Measurements from ENCODE around the gene PRRC2B.
A peak's percentile ranks its signal among the peaks of the same experiment; 100 is the strongest.

Gene PRRC2B

DNA sequence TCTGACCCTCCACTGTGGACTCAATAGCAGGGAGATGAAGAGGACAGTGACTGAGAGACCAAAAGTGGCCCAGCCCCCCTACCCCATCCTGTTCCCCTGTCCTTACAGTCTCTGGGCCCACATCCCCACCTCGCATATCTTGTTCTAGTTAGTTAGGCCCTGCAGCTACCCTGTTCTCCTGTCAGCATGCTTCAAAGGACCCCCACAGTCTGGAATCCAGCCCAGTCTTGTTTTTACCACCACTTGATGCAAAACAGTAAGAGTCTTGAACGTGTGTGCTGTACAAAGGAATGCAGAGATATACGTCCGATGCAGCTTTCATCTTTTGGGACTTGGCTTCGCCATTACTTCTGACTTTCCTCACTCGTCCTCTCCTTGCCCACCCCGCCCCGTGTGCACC is 96.6 kb downstream of the PRRC2B start:
- in situ Hi-C loops (cut with HindIII; ENCODE audit: low sequenced_read_pairs), result no loop called here
- TF ChIP-seq, protein P1, sequence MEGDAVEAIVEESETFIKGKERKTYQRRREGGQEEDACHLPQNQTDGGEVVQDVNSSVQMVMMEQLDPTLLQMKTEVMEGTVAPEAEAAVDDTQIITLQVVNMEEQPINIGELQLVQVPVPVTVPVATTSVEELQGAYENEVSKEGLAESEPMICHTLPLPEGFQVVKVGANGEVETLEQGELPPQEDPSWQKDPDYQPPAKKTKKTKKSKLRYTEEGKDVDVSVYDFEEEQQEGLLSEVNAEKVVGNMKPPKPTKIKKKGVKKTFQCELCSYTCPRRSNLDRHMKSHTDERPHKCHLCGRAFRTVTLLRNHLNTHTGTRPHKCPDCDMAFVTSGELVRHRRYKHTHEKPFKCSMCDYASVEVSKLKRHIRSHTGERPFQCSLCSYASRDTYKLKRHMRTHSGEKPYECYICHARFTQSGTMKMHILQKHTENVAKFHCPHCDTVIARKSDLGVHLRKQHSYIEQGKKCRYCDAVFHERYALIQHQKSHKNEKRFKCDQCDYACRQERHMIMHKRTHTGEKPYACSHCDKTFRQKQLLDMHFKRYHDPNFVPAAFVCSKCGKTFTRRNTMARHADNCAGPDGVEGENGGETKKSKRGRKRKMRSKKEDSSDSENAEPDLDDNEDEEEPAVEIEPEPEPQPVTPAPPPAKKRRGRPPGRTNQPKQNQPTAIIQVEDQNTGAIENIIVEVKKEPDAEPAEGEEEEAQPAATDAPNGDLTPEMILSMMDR (IDR thresholded peaks at IDR 0.05; ENCODE audit: low read depth, low read length), result no peak
- DNase-seq (ENCODE audit: low read depth, low spot score), result peak; percentile 67
- H3K4me3 ChIP-seq (ENCODE audit: low read depth, low read length), result no peak overlapping the region

GRCh38 chr9:131491001-131491710 is 97.3 kb downstream of the PRRC2B start:
- TF ChIP-seq, protein P1 (IDR thresholded peaks at IDR 0.05; ENCODE audit: low read depth, low read length), result no peak

GRCh38 chr9:131492070-131492469 is 98.2 kb downstream of the PRRC2B start:
- TF ChIP-seq, protein P1 (IDR thresholded peaks at IDR 0.05; ENCODE audit: low read depth, low read length), result no peak
- DNase-seq (ENCODE audit: low read depth, low spot score), result no peak
- in situ Hi-C loops (cut with HindIII; ENCODE audit: low sequenced_read_pairs), result no loop called here
- H3K4me3 ChIP-seq (ENCODE audit: low read depth, low read length), result no peak overlapping the region

More at GRCh38 chr9:131491001-131491710, 97.3 kb downstream of the PRRC2B start:
- in situ Hi-C loops (cut with HindIII; ENCODE audit: low sequenced_read_pairs), result no loop called here
- no peak for DNase-seq (ENCODE audit: low read depth, low spot score)
- no peak overlapping the region for H3K4me3 ChIP-seq (ENCODE audit: low read depth, low read length)

DNA sequence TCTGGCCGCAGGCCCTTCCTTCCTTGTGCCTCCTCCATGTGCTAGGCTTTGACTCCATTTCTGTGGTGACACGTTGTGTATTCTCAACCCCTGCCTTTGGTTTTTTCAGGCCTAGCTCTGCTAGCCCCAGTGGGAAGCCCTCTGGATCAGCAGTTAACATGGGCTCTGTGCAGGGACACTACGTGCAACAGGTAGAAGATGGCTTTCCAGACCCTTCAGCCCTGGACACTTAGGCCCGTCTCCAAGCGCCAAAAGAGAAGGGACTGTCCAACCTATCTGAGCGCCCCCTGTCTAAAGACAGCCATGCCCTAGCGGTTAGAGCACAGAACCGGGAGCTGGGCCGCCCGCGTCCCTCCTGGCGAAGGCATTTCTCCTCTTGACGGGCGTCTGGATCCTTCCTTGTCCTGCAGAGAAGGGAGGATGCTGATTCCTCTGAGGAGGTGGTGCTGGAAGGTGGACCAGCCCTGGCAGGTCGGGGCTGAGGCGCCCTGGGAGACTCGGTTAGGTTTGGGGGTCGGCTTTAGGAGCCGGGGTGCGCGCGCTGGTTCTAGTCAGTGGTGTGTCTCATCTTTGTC is 100.5 kb downstream of the PRRC2B start:
- in situ Hi-C loops (cut with HindIII; ENCODE audit: low sequenced_read_pairs), result no loop called here
- no peak overlapping the region for H3K4me3 ChIP-seq (ENCODE audit: low read depth, low read length)
- TF ChIP-seq, protein P1 (IDR thresholded peaks at IDR 0.05; ENCODE audit: low read depth, low read length), result no peak
- no peak for DNase-seq (ENCODE audit: low read depth, low spot score)

GRCh38 chr9:131495785-131496184 is 101.9 kb downstream of the PRRC2B start:
- TF ChIP-seq, protein P1 (IDR thresholded peaks at IDR 0.05; ENCODE audit: low read depth, low read length), result no peak
- no peak for DNase-seq (ENCODE audit: low read depth, low spot score)

DNA sequence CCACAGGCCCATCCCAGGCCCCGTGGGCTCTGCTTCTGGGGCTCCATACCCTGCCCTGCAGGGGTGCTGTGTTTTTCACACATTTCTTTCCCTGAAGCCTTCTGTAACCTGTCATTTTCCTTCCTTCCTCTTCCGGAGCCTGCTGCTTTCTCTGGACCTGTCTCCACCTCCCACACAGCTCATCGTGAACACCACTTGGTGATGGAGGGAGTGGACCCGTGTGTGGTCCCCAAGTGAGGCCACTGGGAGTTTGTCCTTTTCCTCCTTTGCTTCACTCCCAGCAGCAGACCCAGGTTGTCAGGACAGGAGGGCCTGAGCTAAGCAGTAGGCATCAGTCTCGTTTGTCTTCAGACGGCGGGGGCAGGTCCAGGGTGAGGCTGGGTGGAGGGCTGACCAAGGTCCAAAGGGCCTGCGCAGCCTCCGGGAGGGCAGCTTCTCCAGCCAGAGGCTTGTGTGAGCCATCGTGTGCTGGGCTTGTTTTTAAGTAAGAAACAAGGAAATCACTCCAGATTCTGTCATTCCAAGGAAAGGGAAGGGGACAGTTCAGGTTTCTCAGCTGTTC is 103.0 kb downstream of the PRRC2B start:
- H3K4me3 ChIP-seq (ENCODE audit: low read depth, low read length), result no peak overlapping the region
- in situ Hi-C loops (cut with HindIII; ENCODE audit: low sequenced_read_pairs), result no loop called here
- TF ChIP-seq, protein P1 (IDR thresholded peaks at IDR 0.05; ENCODE audit: low read depth, low read length), result no peak
- DNase-seq (ENCODE audit: low read depth, low spot score), result no peak

More at GRCh38 chr9:131495785-131496184, 101.9 kb downstream of the PRRC2B start:
- no peak overlapping the region for H3K4me3 ChIP-seq (ENCODE audit: low read depth, low read length)
- in situ Hi-C loops (cut with HindIII; ENCODE audit: low sequenced_read_pairs), result no loop called here

Measured in astrocyte of the spinal cord (primary cell).